Right ventricle myocardium inferior (tissue), 1 donor: ENCODE data around the gene SLC13A5. TPM values are rescaled to one million over a fixed set of nuclear protein-coding genes. Genes with fewer than 3 reads are reported as not detected.
A peak's percentile ranks its signal among the peaks of the same experiment; 100 is the strongest.

Experiments
- ATAC-seq: fragments of 200-7000 bp; cut with Tn5 transposase; one replicate; pipeline ENCODE4 v1.9.1; 2020; ENCODE audit warnings: mild to moderate bottlenecking, moderate library complexity
- DNase-seq: peaks from one replicate; pipeline ENCODE4 v3.0.0; 2021; ENCODE audit errors: missing footprints
- intact Hi-C: fragments of 100-400 bp; cut with DNase I; formaldehyde crosslinking; loops from one replicate; pipeline ENCODE4 v1.11.0; 2022
- total RNA-seq: library from RNA; stranded (reverse); fragmentation: NEBNext Ultra II Directional; extraction: Animal tissue kit (Norgen Biotek cat#: 25700); gene quantifications from one replicate; pipeline ENCODE4 v1.2.1, GENCODE V29; 2021
- donor health status: DM: no; HTN: yes; CAD: no; lungs with severe emphysema.

SLC13A5 gene
- total RNA-seq, 1 donor from 2014 or later = not detected

GRCh38 chr17:6651919-6652452, 61.2 kb downstream of the SLC13A5 start:
- DNase-seq (peak; percentile 71), ATAC-seq (peak; percentile 30)
- intact Hi-C loops = loop anchor here (1.0 to 5.0 kb wide), 2 partner anchors 12 to 355 kb away; partner anchors contain the start of gene KIAA0753

GRCh38 chr17:6651354-6651918, 61.7 kb downstream of the SLC13A5 start, which contains the start of the genes C17orf100 and MED31:
Gene C17orf100, plus strand, starts transcription at chr17:6651762. Its CDS starts 152 bp downstream, at chr17:6651914.
Gene MED31, minus strand, starts transcription at chr17:6651605. Its CDS starts 77 bp downstream, at chr17:6651528.
- DNase-seq = peak; percentile 98
- intact Hi-C loops = loop anchor here (1.0 to 5.0 kb wide), 2 partner anchors 11 to 356 kb away; partner anchors contain the start of gene KIAA0753
- peak; percentile 100 for ATAC-seq

DNA sequence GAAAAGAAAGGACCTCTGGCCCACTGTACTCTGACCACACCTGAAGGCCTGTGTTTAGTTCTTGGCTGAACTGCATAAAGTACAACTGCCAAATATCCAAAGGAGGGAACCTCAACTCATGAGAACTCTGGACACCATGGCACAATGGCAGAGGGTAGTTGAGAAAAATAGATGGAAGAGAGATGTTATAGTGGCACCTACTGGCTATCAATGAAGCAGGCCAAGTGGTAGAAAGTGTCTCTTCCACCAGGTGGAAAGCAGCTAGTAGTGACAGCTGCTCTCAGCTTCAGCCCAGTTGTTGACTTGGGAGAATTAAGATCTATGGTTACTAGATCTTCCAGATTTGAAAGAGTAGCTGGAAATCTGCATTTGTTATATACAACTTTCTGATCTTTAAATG, 65.0 kb downstream of the SLC13A5 start:
- intact Hi-C loops = no loop called here
- DNase-seq (no peak), ATAC-seq (no peak)

DNA sequence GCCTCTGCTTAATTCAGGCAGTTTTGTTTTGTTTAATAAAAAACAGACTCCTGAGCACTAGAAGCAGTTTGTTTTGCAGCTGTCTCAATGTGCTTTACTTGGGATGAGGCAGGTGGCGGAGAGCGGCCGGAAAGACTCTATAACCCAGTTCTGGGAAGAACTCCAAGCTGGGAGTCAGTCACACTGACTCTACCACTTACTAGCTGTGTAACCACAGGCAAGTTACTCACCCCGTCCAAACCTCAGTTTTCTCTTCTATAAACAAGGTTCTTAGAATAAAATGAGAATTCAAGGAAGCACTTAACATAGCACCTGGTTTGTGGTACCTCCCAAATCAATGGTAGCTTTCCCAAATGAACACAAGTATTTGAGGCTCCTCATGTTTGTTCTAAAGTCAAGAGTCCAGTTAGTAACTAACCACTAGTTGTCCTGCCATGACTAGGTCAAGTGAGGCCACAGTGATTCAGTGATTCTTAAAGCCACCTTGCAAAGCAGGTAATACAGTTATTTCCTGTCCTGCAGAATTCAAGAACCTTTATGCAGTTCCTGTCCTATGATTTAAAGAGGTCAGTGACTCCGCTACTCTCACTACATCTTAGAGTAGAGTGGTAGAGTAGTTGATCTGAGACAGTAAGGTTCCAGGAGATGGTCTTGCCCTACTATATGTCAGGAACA, 69.6 kb downstream of the SLC13A5 start:
- ATAC-seq (no peak), DNase-seq (no peak)
- intact Hi-C loops = no loop called here

- ATAC-seq (no peak), DNase-seq (no peak)
- intact Hi-C loops = no loop called here
Observed at GRCh38 chr17:6642592-6642991, 70.6 kb downstream of the SLC13A5 start.

DNA sequence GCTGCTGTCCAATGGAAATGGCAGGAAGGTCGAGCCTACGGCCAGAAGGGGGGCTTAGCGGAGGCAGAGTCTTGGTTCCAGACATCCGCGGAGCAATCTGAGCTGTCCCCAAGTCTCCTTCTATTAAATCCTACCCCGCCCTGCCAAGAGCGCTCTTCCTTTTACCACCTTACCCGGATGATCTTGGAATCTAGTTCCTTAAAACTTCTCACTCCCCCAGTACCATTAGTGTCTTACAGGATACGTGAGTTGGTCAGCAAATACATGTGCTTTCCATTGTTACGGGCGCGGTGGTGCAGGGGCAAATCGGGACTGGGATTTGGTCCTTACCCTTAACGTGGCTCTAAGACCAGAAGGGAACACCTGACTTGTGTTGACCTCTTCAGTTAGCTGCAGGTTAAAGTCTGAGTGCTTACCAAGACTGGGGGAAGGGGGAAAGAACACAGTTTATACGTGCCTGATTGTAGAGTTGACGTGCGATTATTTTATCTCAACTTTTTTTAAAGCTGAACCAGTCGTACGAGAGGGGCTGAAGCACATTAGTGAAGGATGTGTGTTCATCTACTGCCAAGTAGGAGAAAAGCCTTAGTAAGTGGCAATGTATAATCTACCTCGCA, 71.8 kb downstream of the SLC13A5 start:
- intact Hi-C loops = no loop called here
- DNase-seq (no peak), ATAC-seq (no peak)

GRCh38 chr17:6640536-6641246, 72.5 kb downstream of the SLC13A5 start, which contains the start of the genes KIAA0753 and TXNDC17:
Gene KIAA0753, minus strand, starts transcription at chr17:6640711. Its CDS starts 5,608 bp downstream, at chr17:6635103.
Gene TXNDC17, plus strand, starts transcription at chr17:6641060. Its CDS starts 23 bp downstream, at chr17:6641083.
- ATAC-seq (peak; percentile 98), DNase-seq (peak; percentile 96)
- intact Hi-C loops = loop anchor here (1.0 kb wide), 1 partner anchor 11 kb away; the partner anchor contains the start of genes C17orf100 and MED31

- DNase-seq (peak; percentile 72), ATAC-seq (peak; percentile 18)
- intact Hi-C loops = loop anchor here (1.0 to 5.0 kb wide), 2 partner anchors 11 to 168 kb away; partner anchors contain the start of genes C17orf100 and MED31
Observed at GRCh38 chr17:6639586-6640535, 73.3 kb downstream of the SLC13A5 start.

DNA sequence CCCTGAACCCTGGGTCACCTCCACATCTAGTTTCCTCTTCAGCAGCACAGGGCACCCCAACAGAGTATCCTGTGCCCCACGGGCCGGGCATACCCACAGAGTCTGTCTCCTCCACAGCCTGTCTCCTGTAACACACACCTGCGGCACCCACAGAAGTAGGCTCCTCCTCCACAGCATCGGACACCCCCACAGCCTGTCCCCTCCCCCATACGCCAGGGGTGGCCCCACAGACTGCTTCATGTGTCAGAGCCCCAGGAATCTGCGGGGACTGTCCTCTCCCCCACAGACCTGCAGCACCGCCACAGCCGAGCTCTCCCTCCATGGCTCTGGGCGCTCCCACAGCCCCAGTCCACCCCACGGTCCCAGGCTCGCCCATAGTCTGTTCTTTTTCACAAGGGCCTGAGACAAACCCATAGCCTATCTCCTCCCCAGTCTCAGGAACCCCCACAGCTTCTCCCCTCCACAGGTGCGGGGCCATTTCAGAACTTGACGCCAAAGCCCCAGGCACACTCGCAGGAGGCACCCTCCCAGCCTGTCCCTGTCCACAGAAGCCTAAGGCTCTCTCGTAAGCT, 74.1 kb downstream of the SLC13A5 start:
- ATAC-seq = no peak
- intact Hi-C loops = loop anchor here (5.0 kb wide), 1 partner anchor 167 kb away; no protein-coding TSS in a partner anchor
- DNase-seq = peak; percentile 62

- no peak for ATAC-seq
- peak; percentile 67 for DNase-seq
- intact Hi-C loops = loop anchor here (5.0 kb wide), 1 partner anchor 166 kb away; no protein-coding TSS in a partner anchor
Observed at GRCh38 chr17:6638046-6638908, 74.9 kb downstream of the SLC13A5 start.

GRCh38 chr17:6637458-6637840, 75.7 kb downstream of the SLC13A5 start:
- no peak for DNase-seq

GRCh38 chr17:6636616-6637457, 76.3 kb downstream of the SLC13A5 start:
- intact Hi-C loops = loop anchor here (5.0 kb wide), 1 partner anchor 165 kb away; no protein-coding TSS in a partner anchor
- ATAC-seq = no peak

More at GRCh38 chr17:6637458-6637840, 75.7 kb downstream of the SLC13A5 start:
- ATAC-seq = no peak
- intact Hi-C loops = loop anchor here (5.0 kb wide), 1 partner anchor 165 kb away; no protein-coding TSS in a partner anchor

GRCh38 chr17:6636105-6636504, 77.1 kb downstream of the SLC13A5 start:
- DNase-seq (no peak), ATAC-seq (no peak)
- intact Hi-C loops = loop anchor here (5.0 kb wide), 1 partner anchor 164 kb away; no protein-coding TSS in a partner anchor

More at GRCh38 chr17:6636616-6637457, 76.3 kb downstream of the SLC13A5 start:
- DNase-seq = no peak
